ENCODE measurements around the gene PAN2. TPM values are rescaled to one million over a fixed set of nuclear protein-coding genes. Genes with fewer than 3 reads are reported as not detected.

PAN2 gene
- total and polyA plus RNA-seq, 10 of the 15 experiments (the other 5 are each of a cell fraction or from before 2014, with no cell fraction given) = 14.4 to 61.8 (median 34.9) TPM

- WGBS (ENCODE audit: insufficient coverage, insufficient replicate concordance, low lambda C conversion rate, missing lambda C conversion rate) = 92% methylated on average over 7 of the region's 7 CpGs
- no TSS peak for BruUV-seq (replicated peaks)
- ChIA-PET SMC1A (ENCODE audit: uncharacterized antibody, unreplicated experiment) (interaction anchor here (0.7 to 0.9 kb wide), 2 partner anchors 29 to 138 kb away, joined by 3 read pairs; partner anchors contain the start of gene STAT2), RAD21 (ENCODE audit: unreplicated experiment) (interaction anchor here (1.1 kb wide), 1 partner anchor 29 kb away, joined by 3 read pairs; the partner anchor contains the start of gene STAT2), POLR2A (interaction anchor here (1.3 kb wide), 1 partner anchor 29 kb away, joined by 5 read pairs; the partner anchor contains the start of gene STAT2), CTCF (no interaction called here)
- DNase-seq (ENCODE audit: low read depth, low spot score) = no peak
- Histone ChIP-seq H3K9ac (ENCODE audit: control insufficient read depth, insufficient read depth, low read length) (no peak overlapping the region), H3K36me3 (ENCODE audit: control insufficient read depth in 2 of 2, insufficient read depth in 2 of 2, low read length in 1 of 2) (peaks cover 0 to 4% of the 10 kb centered on the region in 2 experiments; a peak in 2 of 4 replicates), H3K27me3 (replicated peaks in 1 of 2; ENCODE audit: control insufficient read depth in 2 of 2, insufficient read depth in 2 of 2, low read length in 1 of 2) (no peaks in the 10 kb centered on the region), H3K9me3 (replicated peaks; ENCODE audit: control insufficient read depth, insufficient read depth, low read length) (no peaks in the 10 kb centered on the region), H3K4me1 (ENCODE audit: control insufficient read depth, insufficient read depth, low read length) (peaks cover 6% of the 10 kb centered on the region), H3K4me3 (no peak overlapping the region), H3K79me2 (ENCODE audit: control insufficient read depth, insufficient read depth, low read length) (peaks cover 14% of the 10 kb centered on the region), H4K20me1 (ENCODE audit: control insufficient read depth, insufficient read depth) (no peaks in the 10 kb centered on the region), H3K27ac (ENCODE audit: control insufficient read depth, insufficient read depth) (no peak overlapping the region), H2AFZ (ENCODE audit: control insufficient read depth, low read depth, low read length) (no peak overlapping the region), H3K4me2 (ENCODE audit: control insufficient read depth, insufficient read depth) (no peak overlapping the region)
- TF ChIP-seq SP1 (IDR thresholded peaks at IDR 0.05; ENCODE audit: low read depth, low read length) (no peak), ZNF24 (IDR thresholded peaks at IDR 0.05) (no peak), TCF7 (IDR thresholded peaks at IDR 0.05; ENCODE audit: borderline replicate concordance) (no peak), ZBTB40 (IDR thresholded peaks at IDR 0.05; ENCODE audit: borderline replicate concordance) (no peak), RUNX3 (IDR thresholded peaks at IDR 0.05; ENCODE audit: low read length) (no peak), BRCA1 (IDR thresholded peaks at IDR 0.05; ENCODE audit: low read depth, low read length) (no peak), MXI1 (IDR thresholded peaks at IDR 0.05; ENCODE audit: low read depth, low read length) (no peak), KLF5 (IDR thresholded peaks at IDR 0.05; ENCODE audit: partially characterized antibody) (no peak), ESRRA (IDR thresholded peaks at IDR 0.05; ENCODE audit: low read length) (no peak)
- intact Hi-C loops (cut with micrococcal nuclease; ENCODE audit: unreplicated experiment) = loop anchor here (5.0 kb wide), 1 partner anchor 131 kb away; no protein-coding TSS in a partner anchor
- no peak for FAIRE-seq
- in situ Hi-C loops (cut with MboI) = no loop called here
- no peak for ATAC-seq
Observed at GRCh38 chr12:56330936-56331490, 2.8 kb downstream of the PAN2 start.
